ENCODE measurements around the gene WFDC9.
A peak's percentile ranks its signal among the peaks of the same experiment; 100 is the strongest.
"Not testable (repeated sequence)": the region's sequence is repeated elsewhere in the genome, so short reads cannot be mapped to it uniquely, and the experiment has no call there.

Gene WFDC9

GRCh38 chr20:45592574-45593189 lies 38.4 kb downstream of the WFDC9 start:
- peak; percentile 32 for DNase-seq (ENCODE audit: low spot score)

DNA sequence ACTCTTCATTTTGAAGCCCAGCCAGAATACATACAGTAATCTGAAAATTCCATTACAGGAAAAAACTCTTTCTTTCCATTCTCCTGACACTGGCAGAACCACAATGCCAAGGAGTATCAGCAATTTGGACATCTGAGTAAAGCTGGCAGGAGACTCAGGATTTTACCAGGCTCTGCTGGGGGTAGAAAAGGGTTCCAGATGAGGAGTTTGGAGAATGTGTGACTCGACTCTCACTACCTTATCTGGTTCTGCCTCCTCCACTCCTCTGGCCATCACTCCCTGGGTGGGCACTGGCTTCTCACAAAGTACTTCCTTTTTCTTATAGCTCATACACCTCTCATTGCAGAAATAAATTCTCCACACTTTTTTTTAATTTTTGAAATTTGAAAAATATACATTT lies 41.4 kb downstream of the WFDC9 start:
- no peak for DNase-seq (ENCODE audit: low spot score)

DNA sequence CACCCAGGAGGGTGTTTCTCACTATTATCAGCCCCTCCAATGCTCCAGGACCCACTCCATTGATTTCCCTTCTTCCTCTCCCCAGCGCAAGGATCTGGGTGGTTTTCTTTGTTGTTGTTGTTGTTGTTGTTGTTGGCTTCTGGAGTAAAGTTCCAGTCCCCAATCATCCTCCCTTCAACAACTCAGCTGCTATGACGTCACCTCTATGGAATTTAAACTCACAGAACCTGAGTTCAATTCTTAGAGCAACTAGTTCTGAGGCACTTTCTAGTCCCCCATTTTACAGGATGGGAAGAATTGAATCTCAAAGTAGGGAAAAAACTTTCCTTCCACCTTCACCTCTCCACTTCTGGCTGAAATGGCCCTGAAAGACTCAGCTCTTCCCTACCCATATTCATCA lies 42.3 kb downstream of the WFDC9 start:
- no peak for DNase-seq (ENCODE audit: low spot score)

DNA sequence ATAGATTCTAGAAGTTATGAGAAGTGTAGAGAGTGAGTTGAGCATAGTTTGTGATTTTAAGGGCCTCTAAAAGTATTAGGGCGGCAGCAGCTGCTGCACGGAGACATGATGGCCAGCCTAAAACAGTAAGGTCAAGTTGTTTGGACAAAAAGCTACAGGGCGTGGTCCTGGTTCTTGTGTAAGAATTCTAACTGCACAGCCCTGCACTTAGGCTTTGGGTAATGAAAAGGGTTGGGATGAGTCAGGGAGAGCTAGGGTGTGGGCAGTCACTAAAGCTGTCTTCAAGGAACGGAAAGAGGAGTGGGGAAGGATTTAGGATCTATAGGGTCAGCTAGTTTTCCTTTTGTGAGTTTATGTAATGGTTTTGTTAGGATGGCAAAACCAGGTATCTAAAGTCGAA lies 45.1 kb downstream of the WFDC9 start:
- DNase-seq (ENCODE audit: low spot score) = not testable (repeated sequence)

DNA sequence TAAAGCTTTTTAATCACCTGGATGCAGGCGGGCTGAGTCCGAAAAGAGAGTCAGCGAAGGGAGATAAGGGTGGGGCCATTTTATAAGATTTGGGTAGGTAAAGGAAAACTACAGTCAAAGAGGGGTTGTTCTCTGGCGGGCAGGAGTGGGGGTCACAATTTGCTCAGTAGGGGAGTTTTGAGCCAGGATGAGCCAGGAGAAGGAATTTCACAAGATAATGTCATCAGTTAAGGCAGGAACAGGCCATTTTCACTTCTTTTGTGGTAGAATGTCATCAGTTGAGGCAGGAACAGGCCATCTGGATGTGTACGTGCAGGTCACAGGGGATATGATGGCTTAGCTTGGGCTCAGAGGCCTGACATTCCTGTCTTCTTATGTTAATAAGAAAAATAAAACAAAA lies 46.8 kb downstream of the WFDC9 start:
- DNase-seq (ENCODE audit: low spot score) = not testable (repeated sequence)

DNA sequence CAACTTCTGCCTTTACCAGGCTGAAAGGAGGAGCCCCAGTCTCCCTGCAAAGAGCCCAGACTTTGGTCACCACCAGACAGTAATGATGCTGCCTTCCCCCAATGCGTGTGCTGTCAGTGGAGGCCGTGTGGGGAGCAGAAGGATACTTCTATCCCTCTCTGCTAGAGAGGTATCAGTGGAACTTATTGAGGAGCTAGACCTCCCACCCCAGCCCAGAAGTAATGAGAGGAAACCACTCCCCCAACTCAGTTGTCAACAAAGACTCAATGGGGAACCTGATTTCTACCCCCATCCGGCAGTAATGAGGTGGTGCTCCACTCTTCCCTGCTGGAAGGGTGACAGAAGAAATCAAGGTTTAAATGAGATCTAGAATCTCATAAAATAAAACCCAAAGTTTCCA lies 47.6 kb downstream of the WFDC9 start:
- DNase-seq (ENCODE audit: low spot score) = no peak

- no peak for DNase-seq (ENCODE audit: low spot score)
These were observed 49.4 kb downstream of the WFDC9 start for GRCh38 chr20:45581702-45582101.

DNA sequence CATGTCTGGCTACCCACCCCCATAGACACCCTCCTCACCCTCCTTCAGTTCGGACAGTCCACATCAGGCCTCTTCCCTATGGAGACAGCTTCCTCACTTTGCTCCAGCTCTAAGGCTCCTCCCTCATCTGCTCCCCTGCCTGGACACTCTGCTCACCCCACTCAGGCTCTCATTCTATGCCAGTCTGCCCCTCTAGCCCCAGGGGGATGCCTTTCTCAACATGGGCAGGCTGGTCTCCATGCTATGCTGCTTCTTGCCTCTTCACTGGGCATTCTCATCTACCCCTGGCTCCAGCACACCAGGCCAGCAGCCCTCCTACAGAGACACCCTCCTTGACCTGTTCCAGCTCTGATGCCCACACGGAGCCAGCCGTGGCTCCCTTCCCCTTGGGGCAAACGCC lies 51.9 kb downstream of the WFDC9 start, which contains the start of gene WFDC8:
Gene WFDC8, minus strand, starts transcription at position 101 of the 400 bp plus-strand sequence. Its CDS starts 37 bp downstream, at position 64.
- no peak for DNase-seq (ENCODE audit: low spot score)

- no peak for DNase-seq (ENCODE audit: low spot score)
These were observed 52.9 kb downstream of the WFDC9 start for GRCh38 chr20:45578231-45578630.

DNA sequence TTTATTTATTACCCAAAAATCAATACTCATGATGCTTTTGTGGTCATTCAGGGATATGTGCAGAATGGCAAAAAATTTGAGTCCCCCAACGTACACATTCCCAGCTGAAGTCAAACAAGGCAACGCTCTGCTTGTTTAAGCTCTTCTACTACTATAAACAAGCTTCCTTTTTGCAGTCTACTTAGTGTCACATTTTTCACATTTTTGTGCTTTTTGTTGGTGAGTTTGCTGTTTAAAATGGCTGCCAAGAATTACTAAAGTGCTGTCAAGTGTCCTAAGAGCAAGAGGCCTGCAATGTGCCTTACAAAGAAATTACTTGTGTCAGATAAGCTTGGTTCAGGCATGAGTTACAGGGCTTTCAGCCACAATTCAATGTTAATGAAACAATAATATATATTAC lies 54.1 kb downstream of the WFDC9 start:
- DNase-seq (ENCODE audit: low spot score) = no peak

DNA sequence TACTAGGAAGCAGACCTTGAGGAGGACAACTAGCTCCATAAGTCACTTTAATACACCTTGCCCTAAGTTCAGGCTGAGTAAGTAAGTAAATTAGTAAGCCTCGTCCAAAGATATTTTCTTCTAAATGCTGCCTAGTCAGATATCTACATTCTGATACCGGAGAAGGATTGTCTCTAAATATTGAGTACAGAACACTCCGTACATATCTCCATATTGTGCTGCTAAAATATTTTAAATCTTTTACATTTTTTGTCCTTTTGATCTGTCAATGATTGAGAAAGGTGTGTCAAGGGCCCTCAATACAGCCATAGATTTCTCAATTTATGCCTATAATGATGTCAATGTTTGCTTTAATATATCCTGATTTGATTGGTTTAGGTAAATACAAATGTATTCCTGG lies 55.2 kb downstream of the WFDC9 start:
- DNase-seq (ENCODE audit: low spot score) = no peak

- not testable (repeated sequence) for DNase-seq (ENCODE audit: low spot score)
These were observed 61.4 kb downstream of the WFDC9 start for GRCh38 chr20:45569650-45570049.

GRCh38 chr20:45564760-45565276 lies 66.3 kb downstream of the WFDC9 start:
- DNase-seq (ENCODE audit: low spot score) = no peak
